ENCODE data around the gene SKP2.

- TF ChIP-seq CTCF (IDR thresholded peaks at IDR 0.05 in 8 of 11, conservative IDR thresholded peaks at IDR 0.05 in 3 of 11) (no peak), POLR2A (IDR thresholded peaks at IDR 0.05) (no peak), POLR2AphosphoS5 (IDR thresholded peaks at IDR 0.05) (no peak)
Measured at GRCh38 chr5:36178524-36178890, 26.6 kb downstream of the SKP2 start.

Data from spleen (tissue), 7 donors.